GM21717 (cell line): ENCODE results near the gene LRRC8D.

Experiments used
- ATAC-seq: cut with Tn5 transposase; IDR thresholded peaks from one replicate; pipeline ENCODE4 v1.9.1; 2021; ENCODE audit warnings: mild to moderate bottlenecking, moderate library complexity; ENCODE audit not compliant: unreplicated experiment

The LRRC8D gene

GRCh38 chr1:89806616-89807015 is 14.2 kb upstream of the LRRC8D start:
- no peak for ATAC-seq

GRCh38 chr1:89807503-89807902 is 13.3 kb upstream of the LRRC8D start:
- no peak for ATAC-seq

- ATAC-seq: no peak
Measured at GRCh38 chr1:89807983-89808382, 12.8 kb upstream of the LRRC8D start.

- ATAC-seq: no peak
Measured at GRCh38 chr1:89808441-89809117, 12.3 kb upstream of the LRRC8D start.

GRCh38 chr1:89809556-89809955 is 11.3 kb upstream of the LRRC8D start:
- ATAC-seq: no peak

- no peak for ATAC-seq
Measured at GRCh38 chr1:89810302-89810701, 10.5 kb upstream of the LRRC8D start.

GRCh38 chr1:89810880-89811279 is 10.0 kb upstream of the LRRC8D start:
- no peak for ATAC-seq

- ATAC-seq: no peak
Measured at GRCh38 chr1:89812992-89813391, 7.8 kb upstream of the LRRC8D start.

- ATAC-seq: no peak
Measured at GRCh38 chr1:89815040-89815439, 5.8 kb upstream of the LRRC8D start.

GRCh38 chr1:89815611-89816010 is 5.2 kb upstream of the LRRC8D start:
- peak; percentile 63 for ATAC-seq

- no peak for ATAC-seq
Measured at GRCh38 chr1:89816366-89816765, 4.5 kb upstream of the LRRC8D start.

GRCh38 chr1:89821322-89822108 is 683 bp downstream of the LRRC8D start:
- ATAC-seq: peak; percentile 52

- ATAC-seq: no peak
Measured at GRCh38 chr1:89822109-89822962, 1.5 kb downstream of the LRRC8D start.

- ATAC-seq: no peak
Measured at GRCh38 chr1:89822999-89823628, 2.3 kb downstream of the LRRC8D start.

- ATAC-seq: no peak
Measured at GRCh38 chr1:89823679-89824292, 3.0 kb downstream of the LRRC8D start.

- no peak for ATAC-seq
Measured at GRCh38 chr1:89826594-89826993, 5.8 kb downstream of the LRRC8D start.

GRCh38 chr1:89827330-89827729 is 6.5 kb downstream of the LRRC8D start:
- no peak for ATAC-seq

- no peak for ATAC-seq
Measured at GRCh38 chr1:89827902-89828301, 7.1 kb downstream of the LRRC8D start.

GRCh38 chr1:89829186-89829585 is 8.4 kb downstream of the LRRC8D start:
- no peak for ATAC-seq

GRCh38 chr1:89831462-89832120 is 10.8 kb downstream of the LRRC8D start:
- ATAC-seq: no peak
